HepG2 (cell line): Measurements from ENCODE around the gene LRRC4C.

Experiments used
- CTCF ChIP-seq: sonication (generic); formaldehyde crosslinking; IDR thresholded peaks from 2 replicates; pipeline ENCODE4 v1.5.0; 2020; ENCODE audit warnings: mild to moderate bottlenecking, missing genetic modification reagents, moderate library complexity
- ESRRA ChIP-seq: sonication (generic); formaldehyde crosslinking; IDR thresholded peaks from 2 replicates; pipeline ENCODE4 v1.5.1; 2020; ENCODE audit warnings: mild to moderate bottlenecking, low read depth, missing genetic modification reagents
- KMT2A ChIP-seq: sonication (generic); formaldehyde crosslinking; IDR thresholded peaks from 2 replicates; pipeline ENCODE4 v1.4.0; 2020; ENCODE audit warnings: missing genetic modification reagents
- NFYB ChIP-seq: sonication (generic); formaldehyde crosslinking; IDR thresholded peaks from 2 replicates; pipeline ENCODE4 v1.4.0; 2020; ENCODE audit warnings: missing genetic modification reagents
- PRDM10 ChIP-seq: sonication (generic); formaldehyde crosslinking; IDR thresholded peaks from 2 replicates; pipeline ENCODE4 v1.4.0; 2020; ENCODE audit warnings: low read depth, missing genetic modification reagents
- SP1 ChIP-seq, 2 experiments: fragments of 450-650 bp in 1 of 2; sonication (generic) in 1 of 2; formaldehyde crosslinking in 1 of 2; IDR thresholded peaks; 2 replicates each; pipeline versions ENCODE4 v1.4.0 to v1.6.1; 2016 to 2020; ENCODE audit warnings: missing genetic modification reagents in 1 of 2
- ZNF274 ChIP-seq: sonication (generic); formaldehyde crosslinking; IDR thresholded peaks from 2 replicates; pipeline ENCODE4 v1.5.1; 2020; ENCODE audit warnings: mild to moderate bottlenecking, missing genetic modification reagents

- TF ChIP-seq NFYB (CRISPR knock-in tag) (no peak), CTCF (CRISPR knock-in tag) (no peak), ESRRA (no peak), KMT2A (CRISPR knock-in tag) (no peak), ZNF274 (CRISPR knock-in tag) (no peak), PRDM10 (CRISPR knock-in tag) (no peak), SP1 (IDR thresholded peaks at IDR 0.05) (no peak), SP1 (CRISPR knock-in tag; IDR thresholded peaks at IDR 0.05) (no peak)
Measured at GRCh38 chr11:41320238-41320637, 139.2 kb downstream of the LRRC4C start.
